IMR-90 (cell line): ENCODE data around the gene ADAMTSL2.

Experiments
- CHD1 ChIP-seq: IDR thresholded peaks from 2 replicates; pipeline ENCODE4 v1.6.1; 2012; ENCODE audit warnings: low read depth, low read length, improper control_type of control experiment
- CTCF ChIP-seq: conservative IDR thresholded peaks from 2 replicates; pipeline ENCODE4 v1.5.1; 2012; ENCODE audit warnings: mild to moderate bottlenecking, low read depth, low read length, improper control_type of control experiment
- FOS ChIP-seq: fragments of 150-350 bp; IDR thresholded peaks from 2 replicates; pipeline ENCODE4 v1.6.1; 2016; ENCODE audit warnings: low read depth, low read length
- MXI1 ChIP-seq: IDR thresholded peaks from 2 replicates; pipeline ENCODE4 v1.6.1; 2012; ENCODE audit warnings: low read depth, mild to moderate bottlenecking, low read length, moderate library complexity, borderline replicate concordance
- NFE2L2 ChIP-seq: fragments of 150-350 bp; IDR thresholded peaks from 2 replicates; pipeline ENCODE4 v1.6.1; 2016; ENCODE audit warnings: low read depth, mild to moderate bottlenecking, low read length
- POLR2A ChIP-seq: IDR thresholded peaks from 2 replicates; pipeline ENCODE4 v1.6.1; 2012; ENCODE audit warnings: mild to moderate bottlenecking, low read depth, low read length
- RAD21 ChIP-seq: IDR thresholded peaks from 2 replicates; pipeline ENCODE4 v1.6.1; 2012; ENCODE audit warnings: low read length, improper control_type of control experiment
- RCOR1 ChIP-seq: IDR thresholded peaks from 2 replicates; pipeline ENCODE4 v1.6.1; 2012; ENCODE audit warnings: mild to moderate bottlenecking, low read length, improper control_type of control experiment; ENCODE audit not compliant: insufficient replicate concordance
- SMC3 ChIP-seq: fragments of 150-350 bp; IDR thresholded peaks from 2 replicates; pipeline ENCODE4 v1.6.1; 2016; ENCODE audit warnings: low read depth, mild to moderate bottlenecking, antibody characterized with exemption, low read length, moderate library complexity
- TF ChIP-seq, protein P1 (sequence below): fragments of 150-350 bp; IDR thresholded peaks from 2 replicates; pipeline ENCODE4 v1.6.1; 2016; ENCODE audit warnings: low read depth, mild to moderate bottlenecking, low read length, moderate library complexity, borderline replicate concordance
- TF ChIP-seq, protein P2 (sequence below): fragments of 150-350 bp; IDR thresholded peaks from 2 replicates; pipeline ENCODE4 v1.6.1; 2017; ENCODE audit warnings: mild to moderate bottlenecking, antibody characterized with exemption, low read length, low read depth

DNA sequence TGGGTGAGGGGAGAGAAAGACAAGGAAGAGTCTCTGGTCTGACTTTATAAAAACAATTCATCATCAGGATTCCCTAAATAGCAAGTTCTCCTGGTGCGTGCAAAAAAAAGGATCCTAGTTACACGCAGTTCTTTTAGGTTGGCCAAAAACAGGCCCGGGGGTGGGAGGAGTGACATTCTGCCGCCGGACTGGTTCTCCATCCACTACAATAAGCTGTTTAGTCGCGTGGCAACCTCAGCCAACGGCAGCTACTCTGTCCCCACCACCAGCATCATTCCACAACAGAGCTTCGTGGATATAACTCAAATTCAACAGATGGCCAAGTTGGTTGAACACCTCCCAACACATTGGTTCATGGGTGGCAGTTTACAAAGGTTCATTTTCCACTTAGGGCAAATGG lies 77.5 kb downstream of the ADAMTSL2 start:
- TF ChIP-seq POLR2A (no peak), CTCF (no peak), RAD21 (no peak), FOS (no peak), SMC3 (no peak), MXI1 (no peak), CHD1 (no peak), RCOR1 (no peak), NFE2L2 (no peak)
- TF ChIP-seq, protein P1, sequence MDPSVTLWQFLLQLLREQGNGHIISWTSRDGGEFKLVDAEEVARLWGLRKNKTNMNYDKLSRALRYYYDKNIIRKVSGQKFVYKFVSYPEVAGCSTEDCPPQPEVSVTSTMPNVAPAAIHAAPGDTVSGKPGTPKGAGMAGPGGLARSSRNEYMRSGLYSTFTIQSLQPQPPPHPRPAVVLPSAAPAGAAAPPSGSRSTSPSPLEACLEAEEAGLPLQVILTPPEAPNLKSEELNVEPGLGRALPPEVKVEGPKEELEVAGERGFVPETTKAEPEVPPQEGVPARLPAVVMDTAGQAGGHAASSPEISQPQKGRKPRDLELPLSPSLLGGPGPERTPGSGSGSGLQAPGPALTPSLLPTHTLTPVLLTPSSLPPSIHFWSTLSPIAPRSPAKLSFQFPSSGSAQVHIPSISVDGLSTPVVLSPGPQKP = no peak
- TF ChIP-seq, protein P2, sequence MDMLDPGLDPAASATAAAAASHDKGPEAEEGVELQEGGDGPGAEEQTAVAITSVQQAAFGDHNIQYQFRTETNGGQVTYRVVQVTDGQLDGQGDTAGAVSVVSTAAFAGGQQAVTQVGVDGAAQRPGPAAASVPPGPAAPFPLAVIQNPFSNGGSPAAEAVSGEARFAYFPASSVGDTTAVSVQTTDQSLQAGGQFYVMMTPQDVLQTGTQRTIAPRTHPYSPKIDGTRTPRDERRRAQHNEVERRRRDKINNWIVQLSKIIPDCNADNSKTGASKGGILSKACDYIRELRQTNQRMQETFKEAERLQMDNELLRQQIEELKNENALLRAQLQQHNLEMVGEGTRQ = no peak
